HepG2 (cell line): ENCODE data around the gene CDK17. TPM values are rescaled to one million over a fixed set of nuclear protein-coding genes. Genes with fewer than 3 reads are reported as not detected.

ENCODE experiments used
- ATAC-seq: fragments of 200-7000 bp; cut with Tn5 transposase; 3 replicates; pipeline ENCODE4 v1.9.1; 2020; ENCODE audit warnings: mild to moderate bottlenecking, moderate library complexity
- BruUV-seq: library from RNA; stranded (reverse); fragments of 400-500 nt; replicated peaks from 2 replicates; lab custom pipeline; 2021; lab: Mats Ljungman, UMichigan
- CTCF ChIA-PET: fragments of 300-600 bp; formaldehyde crosslinking; extraction: SDS; loops from one replicate; lab custom pipeline; 2021; ENCODE audit warnings: low total read pairs, inconsistent platforms, low intra/inter-chr PET ratio; lab: Yijun Ruan, JAX
- POLR2A ChIA-PET: fragments of 350-600 bp; sonication (Branson Sonifier 250); formaldehyde crosslinking; loops from one replicate; lab custom pipeline; 2020; ENCODE audit warnings: antibody characterized with exemption, inconsistent platforms; lab: Yijun Ruan, JAX
- DNase-seq: peaks from one replicate; pipeline ENCODE4 v3.0.0-alpha.2; 2015; ENCODE audit warnings: low spot score
- FAIRE-seq: peaks from 3 replicates; lab custom pipeline; 2011; peaks lifted over from hg19 to GRCh38; lab: Jason Lieb, UNC
- H2AFZ ChIP-seq: one replicate; pipeline ENCODE4 v1.6.1; 2011; ENCODE audit warnings: low read length, inconsistent platforms
- H3K27ac ChIP-seq: fragments of 300-600 bp; 3 replicates; pipeline ENCODE4 v1.8.0; 2011; ENCODE audit warnings: mixed run types, mild to moderate bottlenecking, mixed read lengths, low read length, inconsistent platforms; ENCODE audit not compliant: insufficient read depth; ENCODE audit errors: extremely low read length
- H3K27me3 ChIP-seq, 2 experiments: fragments of 200-600 bp in 1 of 2; 2 replicates in 1 of 2; 3 replicates in 1 of 2; pipeline versions ENCODE4 v1.6.0 to v1.8.0; 2011; ENCODE audit warnings: low read length in 2 of 2, mild to moderate bottlenecking in 2 of 2, moderate library complexity in 2 of 2, inconsistent platforms in 1 of 2; ENCODE audit not compliant: insufficient read depth in 2 of 2, control insufficient read depth in 1 of 2
- H3K36me3 ChIP-seq, 2 experiments: fragments of 200-600 bp in 1 of 2; replicated peaks in 1 of 2; 2 replicates in 1 of 2; 3 replicates in 1 of 2; pipeline versions ENCODE4 v1.5.1 to v1.8.0; 2011; ENCODE audit warnings: low read length in 2 of 2, inconsistent platforms in 1 of 2; ENCODE audit not compliant: insufficient read depth in 2 of 2, control insufficient read depth in 1 of 2
- H3K4me1 ChIP-seq: 2 replicates; pipeline ENCODE4 v1.5.1; 2012; ENCODE audit warnings: low read length, inconsistent platforms; ENCODE audit not compliant: insufficient read depth
- H3K4me2 ChIP-seq: 2 replicates; pipeline ENCODE4 v1.6.0; 2011; ENCODE audit warnings: low read depth, low read length, inconsistent platforms
- H3K4me3 ChIP-seq, 3 experiments: fragments of 200-600 bp in 1 of 3; sonication (generic), shearing (Covaris generic) in 1 of 3; replicated peaks in 1 of 3; 2 replicates each; pipeline ENCODE4 v1.5.1; 2011 to 2016; ENCODE audit warnings: low read length in 3 of 3, inconsistent platforms in 2 of 3, low read depth in 2 of 3, mild to moderate bottlenecking in 2 of 3, control low read depth in 1 of 3, mixed read lengths in 1 of 3; ENCODE audit not compliant: insufficient read depth in 1 of 3
- H3K79me2 ChIP-seq: one replicate; pipeline ENCODE4 v1.6.1; 2011; ENCODE audit warnings: low read length, inconsistent platforms; ENCODE audit not compliant: insufficient read depth
- H3K9ac ChIP-seq: 2 replicates; pipeline ENCODE4 v1.6.0; 2011; ENCODE audit warnings: mild to moderate bottlenecking, low read depth, low read length, inconsistent platforms; ENCODE audit not compliant: insufficient read depth
- H3K9me3 ChIP-seq: 2 replicates; pipeline ENCODE4 v1.5.1; 2012; ENCODE audit warnings: mild to moderate bottlenecking, low read length
- H4K20me1 ChIP-seq: 2 replicates; pipeline ENCODE4 v1.6.0; 2011; ENCODE audit warnings: inconsistent platforms, mild to moderate bottlenecking, low read length, moderate library complexity; ENCODE audit not compliant: insufficient read depth
- ARID4A ChIP-seq: sonication (generic); formaldehyde crosslinking; IDR thresholded peaks from 2 replicates; pipeline ENCODE4 v1.5.0; 2020; ENCODE audit warnings: mild to moderate bottlenecking, missing genetic modification reagents, borderline replicate concordance
- SMAD3 ChIP-seq: sonication (generic); formaldehyde crosslinking; IDR thresholded peaks from 2 replicates; pipeline ENCODE4 v1.4.0; 2020; ENCODE audit warnings: missing genetic modification reagents
- USF2 ChIP-seq, 2 experiments: sonication (generic) in 1 of 2; formaldehyde crosslinking in 1 of 2; IDR thresholded peaks; 2 replicates each; pipeline versions ENCODE4 v1.5.1 to v1.6.1; 2011 to 2020; ENCODE audit warnings: borderline replicate concordance in 1 of 2, low read depth in 1 of 2, low read length in 1 of 2, mild to moderate bottlenecking in 1 of 2, missing genetic modification reagents in 1 of 2, moderate library complexity in 1 of 2
- ZMYM2 ChIP-seq: sonication (generic); formaldehyde crosslinking; IDR thresholded peaks from 2 replicates; pipeline ENCODE4 v1.8.0; 2022; ENCODE audit warnings: mild to moderate bottlenecking, missing genetic modification reagents
- ZNF616 ChIP-seq: sonication (generic); formaldehyde crosslinking; IDR thresholded peaks from 2 replicates; pipeline ENCODE4 v1.5.0; 2020; ENCODE audit warnings: low read depth, mild to moderate bottlenecking, missing genetic modification reagents
- ZNF629 ChIP-seq: sonication (generic); formaldehyde crosslinking; conservative IDR thresholded peaks from 2 replicates; pipeline ENCODE4 v1.5.0; 2020; ENCODE audit warnings: missing genetic modification reagents
- ZNF850 ChIP-seq: sonication (generic); formaldehyde crosslinking; conservative IDR thresholded peaks from 2 replicates; pipeline ENCODE4 v1.9.0; 2021; ENCODE audit warnings: mild to moderate bottlenecking, missing genetic modification reagents
- WGBS: methylation state at CpG from one replicate; pipeline ENCODE4 v1.1.6; 2017; ENCODE audit warnings: low lambda C conversion rate; 5-methylcytosine and 5-hydroxymethylcytosine counted together
- in situ Hi-C: cut with HindIII; loops from 2 replicates; pipeline ENCODE4 v1.10.0; 2017; ENCODE audit warnings: low pct_unique_long_range_greater_than_20kb; ENCODE audit not compliant: extremely low pct_ligation_motif_present
- intact Hi-C: fragments of 100-400 bp; cut with micrococcal nuclease; formaldehyde crosslinking; loops from one replicate; pipeline ENCODE4 v1.10.0; 2022; ENCODE audit not compliant: unreplicated experiment
- polyA plus RNA-seq, 8 experiments: library from polyadenylated mRNA; depleted of rRNA in 3 of 8; stranded (reverse) in 7 of 8; unstranded in 1 of 8; fragments of >200 nt; fragmentation: Illumina TruSeq in 4 of 8; extraction: Trizol in 4 of 8; gene quantifications; 2 replicates each; pipeline versions ENCODE4 v1.2.1 to v1.2.3, GENCODE V29; 2011 to 2016; ENCODE audit warnings: low read depth in 4 of 8, missing spikeins in 1 of 8, mixed read lengths in 1 of 8; ENCODE audit not compliant: insufficient read depth in 1 of 8
- total RNA-seq, 5 experiments: library from RNA; depleted of rRNA; stranded (reverse); fragments of >200 nt; fragmentation: Illumina TruSeq; extraction: Trizol; gene quantifications; 2 replicates each; pipeline ENCODE4 v1.2.3, GENCODE V29; 2016; ENCODE audit warnings: low read depth in 1 of 5
- TF ChIP-seq, protein P1 (sequence below): IDR thresholded peaks from 2 replicates; pipeline ENCODE4 v1.6.1; 2016; ENCODE audit warnings: missing compliant biosample characterization, missing genetic modification reagents, borderline replicate concordance

The CDK17 gene
- total and polyA plus RNA-seq, 2 of the 13 experiments (the other 11 are each of a cell fraction or from before 2014, with no cell fraction given), result 9.9 to 22.3 TPM

DNA sequence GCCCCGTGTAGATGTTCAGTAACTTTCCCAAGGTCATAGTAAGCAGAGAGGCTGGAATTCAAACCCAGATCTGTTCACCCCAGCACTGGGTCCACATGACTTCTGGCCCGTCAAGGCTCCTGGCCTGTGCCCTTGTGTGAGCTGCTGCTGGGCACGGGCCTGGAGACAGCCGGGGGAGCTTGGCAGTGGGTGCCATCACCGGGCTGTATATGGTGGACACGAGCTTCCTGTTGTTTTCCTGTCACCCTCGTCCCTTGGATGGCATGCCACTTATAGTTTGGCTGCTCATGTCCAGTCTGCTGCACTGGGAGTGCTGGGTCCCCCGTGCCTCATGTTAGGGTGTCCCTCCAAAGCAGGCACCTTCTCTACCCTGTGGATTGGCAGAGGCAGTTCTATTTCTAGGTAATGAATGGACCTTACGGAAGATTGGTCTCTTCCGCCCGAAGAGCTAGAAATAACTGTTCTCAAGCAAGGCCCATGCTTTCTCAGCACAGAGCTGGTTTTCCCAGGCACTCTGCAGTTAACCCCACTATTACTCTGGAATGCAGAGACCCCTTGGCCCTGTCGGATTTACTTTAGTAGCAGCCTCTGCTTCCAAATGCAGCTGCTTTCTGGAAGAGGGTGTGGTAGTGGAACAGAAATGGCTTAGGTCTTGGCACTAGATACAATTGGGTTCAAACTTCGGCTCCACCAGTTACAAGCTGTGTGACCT lies 161.7 kb downstream of the CDK17 start:
- no TSS peak for BruUV-seq
- H2AFZ ChIP-seq, result no peak overlapping the region
- in situ Hi-C loops (no loop called here), intact Hi-C loops (no loop called here)
- H4K20me1 ChIP-seq, result no peaks in the 10 kb centered on the region
- no peaks in the 10 kb centered on the region for H3K27me3 ChIP-seq
- H3K9me3 ChIP-seq, result no peaks in the 10 kb centered on the region
- WGBS, result 82% methylated on average over 9 of the region's 13 CpGs
- CTCF ChIA-PET, result no interaction called here
- H3K4me1 ChIP-seq, result peaks cover 13% of the 10 kb centered on the region
- no peaks in the 10 kb centered on the region for H3K36me3 ChIP-seq
- no peak overlapping the region for H3K4me2 ChIP-seq
- DNase-seq (no peak), FAIRE-seq (no peak), ATAC-seq (no peak)
- H3K79me2 ChIP-seq, result no peaks in the 10 kb centered on the region
- no peak overlapping the region for H3K4me3 ChIP-seq
- H3K9ac ChIP-seq, result no peak overlapping the region
- no peak overlapping the region for H3K27ac ChIP-seq
- TF ChIP-seq ZNF629 (CRISPR knock-in tag) (peak; percentile 66; the same call in 1 of the 2 replicates), ZNF616 (CRISPR knock-in tag) (no peak)
- POLR2A ChIA-PET, result no interaction called here

- no peak for DNase-seq
- no peaks in the 10 kb centered on the region for H4K20me1 ChIP-seq
- H3K9ac ChIP-seq, result no peak overlapping the region
- H3K4me2 ChIP-seq, result no peak overlapping the region
- H3K27ac ChIP-seq, result no peak overlapping the region
- no peaks in the 10 kb centered on the region for H3K9me3 ChIP-seq
- ChIA-PET CTCF (no interaction called here), POLR2A (no interaction called here)
- H2AFZ ChIP-seq, result no peak overlapping the region
- in situ Hi-C loops, result no loop called here
- H3K79me2 ChIP-seq, result no peaks in the 10 kb centered on the region
- WGBS, result 80% methylated on average over 9 of the region's 9 CpGs
- intact Hi-C loops, result no loop called here
- no TSS peak for BruUV-seq
- no peak overlapping the region for H3K4me3 ChIP-seq
- peaks cover 10% of the 10 kb centered on the region for H3K4me1 ChIP-seq
- H3K27me3 ChIP-seq, result no peaks in the 10 kb centered on the region
- no peaks in the 10 kb centered on the region for H3K36me3 ChIP-seq
- no peak for FAIRE-seq
- no peak for ATAC-seq
- no peak for TF ChIP-seq USF2 (IDR thresholded peaks at IDR 0.05; ENCODE audit: low read depth, low read length)
- no peak for TF ChIP-seq USF2 (CRISPR knock-in tag; IDR thresholded peaks at IDR 0.05; ENCODE audit: borderline replicate concordance)
- TF ChIP-seq ZMYM2 (CRISPR knock-in tag), result no peak
- TF ChIP-seq ARID4A (CRISPR knock-in tag), result no peak
- TF ChIP-seq ZNF850 (CRISPR knock-in tag), result no peak
- no peak for TF ChIP-seq SMAD3 (CRISPR knock-in tag)
- TF ChIP-seq, protein P1, sequence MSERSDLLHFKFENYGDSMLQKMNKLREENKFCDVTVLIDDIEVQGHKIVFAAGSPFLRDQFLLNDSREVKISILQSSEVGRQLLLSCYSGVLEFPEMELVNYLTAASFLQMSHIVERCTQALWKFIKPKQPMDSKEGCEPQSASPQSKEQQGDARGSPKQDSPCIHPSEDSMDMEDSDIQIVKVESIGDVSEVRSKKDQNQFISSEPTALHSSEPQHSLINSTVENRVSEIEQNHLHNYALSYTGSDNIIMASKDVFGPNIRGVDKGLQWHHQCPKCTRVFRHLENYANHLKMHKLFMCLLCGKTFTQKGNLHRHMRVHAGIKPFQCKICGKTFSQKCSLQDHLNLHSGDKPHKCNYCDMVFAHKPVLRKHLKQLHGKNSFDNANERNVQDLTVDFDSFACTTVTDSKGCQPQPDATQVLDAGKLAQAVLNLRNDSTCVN, result no peak
Measured at GRCh38 chr12:96237465-96238077, 162.7 kb downstream of the CDK17 start.
